Smooth muscle cell (in vitro differentiated cells): ENCODE data around the gene HECW1. TPM values are rescaled to one million over a fixed set of nuclear protein-coding genes. Genes with fewer than 3 reads are reported as not detected.

Source experiments
- DNase-seq: peaks from one replicate; lab custom pipeline; 2025; ENCODE audit not compliant: unreplicated experiment; lab: John Stamatoyannopoulos, UW
- H2AFZ ChIP-seq: fragments of 200-600 bp; sonication (generic); 2 replicates; pipeline ENCODE4 v1.6.0; 2016; ENCODE audit warnings: antibody characterized with exemption, low read depth, mild to moderate bottlenecking
- H3F3A ChIP-seq: fragments of 200-600 bp; sonication (generic); 2 replicates; pipeline ENCODE4 v1.6.0; 2017; ENCODE audit warnings: antibody characterized with exemption, low read depth
- H3K27ac ChIP-seq: fragments of 200-600 bp; sonication (generic); 2 replicates; pipeline ENCODE4 v1.5.1; 2016; ENCODE audit warnings: low read depth, mild to moderate bottlenecking
- H3K27me3 ChIP-seq: fragments of 200-600 bp; sonication (generic); 2 replicates; pipeline ENCODE4 v1.6.1; 2016; ENCODE audit warnings: low read depth, mild to moderate bottlenecking
- H3K36me3 ChIP-seq: fragments of 200-600 bp; sonication (generic); 2 replicates; pipeline ENCODE4 v1.5.1; 2016; ENCODE audit warnings: low read depth
- H3K4me1 ChIP-seq: fragments of 200-600 bp; sonication (generic); 2 replicates; pipeline ENCODE4 v1.5.1; 2016; ENCODE audit warnings: low read depth
- H3K4me2 ChIP-seq: fragments of 200-600 bp; sonication (generic); 2 replicates; pipeline ENCODE4 v1.6.0; 2016; ENCODE audit warnings: mild to moderate bottlenecking
- H3K4me3 ChIP-seq: fragments of 200-600 bp; sonication (generic); 2 replicates; pipeline ENCODE4 v1.5.1; 2016; ENCODE audit warnings: mild to moderate bottlenecking
- H3K79me2 ChIP-seq: fragments of 200-600 bp; sonication (generic); 2 replicates; pipeline ENCODE4 v1.6.0; 2016; ENCODE audit warnings: low read depth, mild to moderate bottlenecking
- H3K9ac ChIP-seq: fragments of 200-600 bp; sonication (generic); 2 replicates; pipeline ENCODE4 v1.6.0; 2016; ENCODE audit warnings: low read depth
- H3K9me3 ChIP-seq: fragments of 200-600 bp; sonication (generic); replicated peaks from 2 replicates; pipeline ENCODE4 v1.5.1; 2016; ENCODE audit warnings: low read depth
- H4K20me1 ChIP-seq: fragments of 200-600 bp; sonication (generic); 2 replicates; pipeline ENCODE4 v1.6.0; 2016; ENCODE audit warnings: low read depth
- WGBS: methylation state at CpG from one replicate; pipeline ENCODE4 v1.1.7; 2016; ENCODE audit warnings: low lambda C conversion rate; 5-methylcytosine and 5-hydroxymethylcytosine counted together
- polyA plus RNA-seq: library from polyadenylated mRNA; unstranded; fragments of >200 nt; fragmentation: Nextera tagmentation; extraction: Ambion mirVana; gene quantifications from 2 replicates; pipeline ENCODE4 v1.2.1, GENCODE V29; 2016
- total RNA-seq: library from RNA; depleted of rRNA; stranded (reverse); fragments of >200 nt; gene quantifications from 2 replicates; pipeline ENCODE4 v1.2.3, GENCODE V29; 2014
- TF ChIP-seq, protein P1 (sequence below): fragments of 200-600 bp; sonication (generic); IDR thresholded peaks from 2 replicates; pipeline ENCODE4 v1.5.1; 2017; ENCODE audit warnings: borderline replicate concordance, mild to moderate bottlenecking, antibody characterized with exemption; ENCODE audit not compliant: insufficient read depth, poor library complexity, severe bottlenecking

The HECW1 gene
- total and polyA plus RNA-seq, 2 experiments from 2014 or later, result 0.09 to 0.49 TPM

DNA sequence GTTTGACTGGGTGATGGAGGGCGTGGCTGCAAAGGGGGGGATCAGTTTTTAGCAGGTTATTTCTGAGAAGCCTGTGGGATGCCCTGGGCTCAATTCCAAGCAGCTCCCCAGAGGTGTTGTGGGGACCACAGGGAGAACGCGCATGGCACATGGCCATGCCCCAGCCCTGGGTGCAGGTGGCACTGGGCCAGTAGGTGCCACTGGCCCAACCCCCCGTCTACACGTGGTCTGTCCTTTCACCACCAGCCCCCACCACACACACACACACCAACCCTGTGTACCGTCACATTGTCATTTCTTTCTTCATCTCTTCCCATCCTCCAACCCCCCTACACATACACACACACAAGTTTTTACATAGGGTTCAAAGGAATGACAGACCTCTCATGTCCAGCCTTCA is 355.4 kb downstream of the HECW1 start:
- Histone ChIP-seq H3K4me2 (no peak overlapping the region), H3K27me3 (no peaks in the 10 kb centered on the region), H3K27ac (no peak overlapping the region), H2AFZ (no peak overlapping the region), H3K4me3 (no peak overlapping the region), H3K36me3 (no peaks in the 10 kb centered on the region), H3F3A (no peaks in the 10 kb centered on the region), H4K20me1 (no peaks in the 10 kb centered on the region), H3K9ac (no peak overlapping the region), H3K4me1 (peaks cover 7% of the 10 kb centered on the region), H3K9me3 (no peaks in the 10 kb centered on the region), H3K79me2 (no peaks in the 10 kb centered on the region)
- 97% methylated on average over 6 of the region's 6 CpGs for WGBS
- DNase-seq, result no peak
- TF ChIP-seq, protein P1, sequence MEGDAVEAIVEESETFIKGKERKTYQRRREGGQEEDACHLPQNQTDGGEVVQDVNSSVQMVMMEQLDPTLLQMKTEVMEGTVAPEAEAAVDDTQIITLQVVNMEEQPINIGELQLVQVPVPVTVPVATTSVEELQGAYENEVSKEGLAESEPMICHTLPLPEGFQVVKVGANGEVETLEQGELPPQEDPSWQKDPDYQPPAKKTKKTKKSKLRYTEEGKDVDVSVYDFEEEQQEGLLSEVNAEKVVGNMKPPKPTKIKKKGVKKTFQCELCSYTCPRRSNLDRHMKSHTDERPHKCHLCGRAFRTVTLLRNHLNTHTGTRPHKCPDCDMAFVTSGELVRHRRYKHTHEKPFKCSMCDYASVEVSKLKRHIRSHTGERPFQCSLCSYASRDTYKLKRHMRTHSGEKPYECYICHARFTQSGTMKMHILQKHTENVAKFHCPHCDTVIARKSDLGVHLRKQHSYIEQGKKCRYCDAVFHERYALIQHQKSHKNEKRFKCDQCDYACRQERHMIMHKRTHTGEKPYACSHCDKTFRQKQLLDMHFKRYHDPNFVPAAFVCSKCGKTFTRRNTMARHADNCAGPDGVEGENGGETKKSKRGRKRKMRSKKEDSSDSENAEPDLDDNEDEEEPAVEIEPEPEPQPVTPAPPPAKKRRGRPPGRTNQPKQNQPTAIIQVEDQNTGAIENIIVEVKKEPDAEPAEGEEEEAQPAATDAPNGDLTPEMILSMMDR, result no peak

DNA sequence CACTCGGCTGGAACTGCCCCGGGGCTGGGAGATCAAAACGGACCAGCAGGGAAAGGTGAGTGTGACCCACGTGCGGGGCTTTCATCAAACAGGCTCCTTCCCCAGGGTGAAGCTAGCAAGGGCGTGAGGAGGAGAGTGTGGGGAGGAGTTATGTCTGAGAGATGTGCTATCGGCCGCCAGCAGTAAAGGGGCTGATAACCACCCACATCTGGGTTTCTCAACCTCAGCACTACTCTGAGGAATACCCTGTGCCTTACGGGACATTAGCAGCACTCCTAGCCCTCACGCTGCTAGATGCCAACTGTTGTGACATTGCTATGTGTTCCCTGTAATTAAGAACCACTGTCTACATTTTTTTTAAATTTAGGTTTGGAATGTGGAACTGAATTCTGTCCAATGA is 356.6 kb downstream of the HECW1 start:
- DNase-seq, result no peak
- H2AFZ ChIP-seq, result no peak overlapping the region
- TF ChIP-seq, protein P1, result no peak
- no peaks in the 10 kb centered on the region for H4K20me1 ChIP-seq
- no peaks in the 10 kb centered on the region for H3K79me2 ChIP-seq
- H3K27me3 ChIP-seq, result no peaks in the 10 kb centered on the region
- H3K9ac ChIP-seq, result no peak overlapping the region
- H3K27ac ChIP-seq, result no peak overlapping the region
- no peaks in the 10 kb centered on the region for H3K36me3 ChIP-seq
- no peaks in the 10 kb centered on the region for H3K9me3 ChIP-seq
- 72% methylated on average over 10 of the region's 10 CpGs for WGBS
- no peaks in the 10 kb centered on the region for H3F3A ChIP-seq
- no peaks in the 10 kb centered on the region for H3K4me1 ChIP-seq
- no peak overlapping the region for H3K4me3 ChIP-seq
- no peak overlapping the region for H3K4me2 ChIP-seq

DNA sequence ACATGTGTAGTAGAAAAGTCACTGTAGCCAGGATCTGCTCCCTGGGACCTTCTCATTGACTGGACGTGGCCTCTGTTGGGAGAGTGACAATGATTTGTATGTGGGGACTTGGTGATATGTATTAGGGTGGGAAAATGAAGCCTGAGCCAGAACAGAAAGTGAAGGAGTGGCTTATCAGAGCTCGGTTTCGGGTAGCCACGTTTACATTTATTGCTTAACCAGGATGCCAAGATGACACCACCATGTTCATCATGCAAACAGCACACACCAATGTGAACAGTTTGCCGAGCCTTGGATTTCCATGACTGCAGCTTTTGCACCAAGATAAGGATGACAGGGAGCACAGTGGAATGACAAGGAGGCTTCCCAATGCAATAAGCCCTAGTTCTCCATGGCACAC is 357.7 kb downstream of the HECW1 start:
- H3F3A ChIP-seq, result no peaks in the 10 kb centered on the region
- no peaks in the 10 kb centered on the region for H3K9me3 ChIP-seq
- no peaks in the 10 kb centered on the region for H3K27me3 ChIP-seq
- H2AFZ ChIP-seq, result no peak overlapping the region
- H3K36me3 ChIP-seq, result no peaks in the 10 kb centered on the region
- TF ChIP-seq, protein P1, result no peak
- H3K27ac ChIP-seq, result no peak overlapping the region
- H4K20me1 ChIP-seq, result no peaks in the 10 kb centered on the region
- H3K9ac ChIP-seq, result no peak overlapping the region
- H3K4me1 ChIP-seq, result no peaks in the 10 kb centered on the region
- WGBS, result 83% methylated on average over 5 of the region's 5 CpGs
- H3K4me3 ChIP-seq, result no peak overlapping the region
- H3K79me2 ChIP-seq, result no peaks in the 10 kb centered on the region
- DNase-seq, result no peak
- no peak overlapping the region for H3K4me2 ChIP-seq

DNA sequence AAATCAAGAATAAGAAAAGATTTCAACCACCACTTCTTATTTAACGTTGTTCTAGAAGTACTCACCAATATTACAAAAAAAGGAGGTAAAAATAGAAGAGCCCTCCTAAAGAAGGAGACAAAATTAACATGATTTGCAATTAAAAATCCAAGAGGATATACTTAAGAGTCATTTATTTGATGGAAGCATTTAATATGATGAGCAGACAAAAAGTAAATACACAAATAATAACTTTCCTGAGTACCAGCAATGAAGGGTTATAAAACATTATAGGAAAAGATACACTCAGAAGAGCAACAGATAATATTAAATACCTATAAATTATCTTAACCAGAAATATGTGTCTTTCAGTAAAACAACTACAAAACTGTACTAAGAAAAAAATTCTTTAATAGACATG is 363.5 kb downstream of the HECW1 start:
- no peaks in the 10 kb centered on the region for H3F3A ChIP-seq

More for the DNA sequence above, 363.5 kb downstream of the HECW1 start:
- Histone ChIP-seq H3K9me3 (no peaks in the 10 kb centered on the region), H3K4me1 (no peaks in the 10 kb centered on the region), H3K4me3 (no peak overlapping the region), H3K36me3 (no peaks in the 10 kb centered on the region), H3K27me3 (no peaks in the 10 kb centered on the region), H3K4me2 (no peak overlapping the region), H4K20me1 (no peaks in the 10 kb centered on the region), H3K27ac (no peak overlapping the region), H2AFZ (no peak overlapping the region), H3K79me2 (no peaks in the 10 kb centered on the region), H3K9ac (no peak overlapping the region)
- no peak for DNase-seq
- 94% methylated on average over 1 of the region's 1 CpG for WGBS
- TF ChIP-seq, protein P1, result no peak
